Activated naive CD8-positive, alpha-beta T cell treated with anti-CD3 and anti-CD28 coated beads, Interleukin-2, amount 50 U/mL, for 24 hours (primary cell): ENCODE data around the gene EFEMP1.

Experiments
- ATAC-seq: fragments of 150-1000 bp; cut with Tn5 transposase; one replicate; pipeline ENCODE4 v1.10.0; 2021
- DNase-seq: peaks from one replicate; pipeline ENCODE4 v3.0.0; 2021
- H3K27ac Mint-ChIP-seq: one replicate; pipeline ENCODE4 v1.8.0; 2021; ENCODE audit warnings: mild to moderate bottlenecking, mixed read lengths
- H3K27me3 Mint-ChIP-seq: one replicate; pipeline ENCODE4 v1.8.0; 2021; ENCODE audit warnings: mixed read lengths
- H3K36me3 Mint-ChIP-seq: one replicate; pipeline ENCODE4 v1.8.0; 2021; ENCODE audit warnings: low read depth, mixed read lengths
- H3K4me1 Mint-ChIP-seq: one replicate; pipeline ENCODE4 v1.8.0; 2021; ENCODE audit warnings: mixed read lengths
- H3K4me3 Mint-ChIP-seq: one replicate; pipeline ENCODE4 v1.8.0; 2021; ENCODE audit warnings: mild to moderate bottlenecking, moderate library complexity, mixed read lengths
- H3K9me3 Mint-ChIP-seq: one replicate; pipeline ENCODE4 v1.8.0; 2021; ENCODE audit warnings: mixed read lengths

EFEMP1 gene

GRCh38 chr2:55917713-55918390, 5.7 kb downstream of the EFEMP1 start:
- H3K36me3 Mint-ChIP-seq: no peaks in the 10 kb centered on the region
- no peak overlapping the region for H3K4me3 Mint-ChIP-seq
- peaks cover under 1% of the 10 kb centered on the region for H3K4me1 Mint-ChIP-seq
- no peak for ATAC-seq
- H3K27me3 Mint-ChIP-seq: peaks cover 17% of the 10 kb centered on the region
- H3K9me3 Mint-ChIP-seq: no peaks in the 10 kb centered on the region
- DNase-seq: no peak
- H3K27ac Mint-ChIP-seq: no peak overlapping the region

- peaks cover 11% of the 10 kb centered on the region for H3K27me3 Mint-ChIP-seq
- no peak for ATAC-seq
- no peaks in the 10 kb centered on the region for H3K4me1 Mint-ChIP-seq
- H3K36me3 Mint-ChIP-seq: no peaks in the 10 kb centered on the region
- no peak overlapping the region for H3K4me3 Mint-ChIP-seq
- no peaks in the 10 kb centered on the region for H3K9me3 Mint-ChIP-seq
- no peak overlapping the region for H3K27ac Mint-ChIP-seq
- DNase-seq: no peak
Observed at GRCh38 chr2:55917117-55917516, 6.5 kb downstream of the EFEMP1 start.

- Mint-ChIP-seq H3K4me3 (no peak overlapping the region), H3K27me3 (peaks cover 6% of the 10 kb centered on the region)
Observed at GRCh38 chr2:55916473-55917049, 7.0 kb downstream of the EFEMP1 start.

GRCh38 chr2:55914786-55915185, 8.8 kb downstream of the EFEMP1 start:
- Mint-ChIP-seq H3K4me1 (no peaks in the 10 kb centered on the region), H3K9me3 (no peaks in the 10 kb centered on the region), H3K36me3 (no peaks in the 10 kb centered on the region), H3K27ac (no peak overlapping the region), H3K4me3 (no peak overlapping the region), H3K27me3 (peaks cover 3% of the 10 kb centered on the region)
- DNase-seq (no peak), ATAC-seq (no peak)

More at GRCh38 chr2:55916473-55917049, 7.0 kb downstream of the EFEMP1 start:
- DNase-seq: no peak
- no peak for ATAC-seq
- no peaks in the 10 kb centered on the region for H3K36me3 Mint-ChIP-seq
- no peaks in the 10 kb centered on the region for H3K4me1 Mint-ChIP-seq
- H3K27ac Mint-ChIP-seq: no peak overlapping the region
- no peaks in the 10 kb centered on the region for H3K9me3 Mint-ChIP-seq

GRCh38 chr2:55912926-55913325, 10.7 kb downstream of the EFEMP1 start:
- H3K27me3 Mint-ChIP-seq: peaks cover 3% of the 10 kb centered on the region
- H3K9me3 Mint-ChIP-seq: no peaks in the 10 kb centered on the region
- no peaks in the 10 kb centered on the region for H3K4me1 Mint-ChIP-seq
- DNase-seq (no peak), ATAC-seq (no peak)
- no peaks in the 10 kb centered on the region for H3K36me3 Mint-ChIP-seq
- no peak overlapping the region for H3K27ac Mint-ChIP-seq
- H3K4me3 Mint-ChIP-seq: no peak overlapping the region

GRCh38 chr2:55910077-55910476, 13.5 kb downstream of the EFEMP1 start:
- Mint-ChIP-seq H3K27ac (no peak overlapping the region), H3K4me3 (no peak overlapping the region), H3K9me3 (no peaks in the 10 kb centered on the region), H3K4me1 (no peaks in the 10 kb centered on the region), H3K27me3 (peaks cover 5% of the 10 kb centered on the region), H3K36me3 (no peaks in the 10 kb centered on the region)
- no peak for DNase-seq
- no peak for ATAC-seq

GRCh38 chr2:55907686-55908085, 15.9 kb downstream of the EFEMP1 start:
- ATAC-seq (no peak), DNase-seq (no peak)
- H3K4me1 Mint-ChIP-seq: no peaks in the 10 kb centered on the region
- no peaks in the 10 kb centered on the region for H3K36me3 Mint-ChIP-seq
- peaks cover 4% of the 10 kb centered on the region for H3K9me3 Mint-ChIP-seq
- no peak overlapping the region for H3K27ac Mint-ChIP-seq
- H3K4me3 Mint-ChIP-seq: no peak overlapping the region
- peaks cover 4% of the 10 kb centered on the region for H3K27me3 Mint-ChIP-seq

- Mint-ChIP-seq H3K27me3 (peaks cover 4% of the 10 kb centered on the region), H3K9me3 (peaks cover 4% of the 10 kb centered on the region), H3K27ac (no peak overlapping the region), H3K36me3 (no peaks in the 10 kb centered on the region), H3K4me3 (no peak overlapping the region), H3K4me1 (no peaks in the 10 kb centered on the region)
- ATAC-seq (no peak), DNase-seq (no peak)
Observed at GRCh38 chr2:55906993-55907392, 16.6 kb downstream of the EFEMP1 start.

- Mint-ChIP-seq H3K9me3 (peaks cover 4% of the 10 kb centered on the region), H3K36me3 (no peaks in the 10 kb centered on the region), H3K4me3 (no peak overlapping the region), H3K4me1 (no peaks in the 10 kb centered on the region), H3K27me3 (peaks cover 4% of the 10 kb centered on the region), H3K27ac (no peak overlapping the region)
- ATAC-seq: no peak
- no peak for DNase-seq
Observed at GRCh38 chr2:55903727-55904126, 19.9 kb downstream of the EFEMP1 start.

GRCh38 chr2:55902971-55903370, 20.6 kb downstream of the EFEMP1 start:
- peaks cover 4% of the 10 kb centered on the region for H3K27me3 Mint-ChIP-seq
- no peak for DNase-seq
- H3K36me3 Mint-ChIP-seq: no peaks in the 10 kb centered on the region
- H3K27ac Mint-ChIP-seq: no peak overlapping the region
- peaks cover 4% of the 10 kb centered on the region for H3K9me3 Mint-ChIP-seq
- no peak overlapping the region for H3K4me3 Mint-ChIP-seq
- no peak for ATAC-seq
- H3K4me1 Mint-ChIP-seq: no peaks in the 10 kb centered on the region

GRCh38 chr2:55902429-55902828, 21.2 kb downstream of the EFEMP1 start:
- no peak for ATAC-seq
- Mint-ChIP-seq H3K27ac (no peak overlapping the region), H3K27me3 (peaks cover 2% of the 10 kb centered on the region), H3K4me1 (no peaks in the 10 kb centered on the region), H3K36me3 (no peaks in the 10 kb centered on the region), H3K4me3 (no peak overlapping the region), H3K9me3 (peaks cover 4% of the 10 kb centered on the region)
- DNase-seq: no peak

- Mint-ChIP-seq H3K27ac (no peak overlapping the region), H3K4me3 (no peak overlapping the region), H3K9me3 (peaks cover 4% of the 10 kb centered on the region), H3K4me1 (no peaks in the 10 kb centered on the region), H3K27me3 (peaks cover 2% of the 10 kb centered on the region), H3K36me3 (no peaks in the 10 kb centered on the region)
- ATAC-seq (no peak), DNase-seq (no peak)
Observed at GRCh38 chr2:55901941-55902340, 21.6 kb downstream of the EFEMP1 start.

GRCh38 chr2:55901322-55901721, 22.3 kb downstream of the EFEMP1 start:
- ATAC-seq: no peak
- H3K27ac Mint-ChIP-seq: no peak overlapping the region
- DNase-seq: no peak
- no peaks in the 10 kb centered on the region for H3K4me1 Mint-ChIP-seq
- H3K36me3 Mint-ChIP-seq: no peaks in the 10 kb centered on the region
- H3K27me3 Mint-ChIP-seq: peaks cover 2% of the 10 kb centered on the region
- no peak overlapping the region for H3K4me3 Mint-ChIP-seq
- H3K9me3 Mint-ChIP-seq: peaks cover 4% of the 10 kb centered on the region

- Mint-ChIP-seq H3K27ac (no peak overlapping the region), H3K4me1 (no peaks in the 10 kb centered on the region)
- ATAC-seq: no peak
Observed at GRCh38 chr2:55899881-55900280, 23.7 kb downstream of the EFEMP1 start.

GRCh38 chr2:55898386-55899040, 25.1 kb downstream of the EFEMP1 start:
- Mint-ChIP-seq H3K4me1 (no peaks in the 10 kb centered on the region), H3K27ac (no peak overlapping the region), H3K27me3 (no peaks in the 10 kb centered on the region), H3K36me3 (no peaks in the 10 kb centered on the region), H3K4me3 (no peak overlapping the region), H3K9me3 (no peaks in the 10 kb centered on the region)
- ATAC-seq (no peak), DNase-seq (no peak)

More at GRCh38 chr2:55899881-55900280, 23.7 kb downstream of the EFEMP1 start:
- Mint-ChIP-seq H3K27me3 (peaks cover 2% of the 10 kb centered on the region), H3K4me3 (no peak overlapping the region), H3K36me3 (no peaks in the 10 kb centered on the region), H3K9me3 (peaks cover 4% of the 10 kb centered on the region)
- no peak for DNase-seq
